DOHH2 (cell line): ENCODE measurements around the gene KCNJ12.

ENCODE experiments used
- CTCF ChIP-seq: fragments of 200-600 bp; sonication (generic); IDR thresholded peaks from one replicate; pipeline ENCODE4 v1.5.1; 2014; ENCODE audit warnings: antibody characterized with exemption, mild to moderate bottlenecking, low read depth, low read length; ENCODE audit not compliant: poor library complexity, severe bottlenecking
- EZH2phosphoT487 ChIP-seq: fragments of 200-600 bp; sonication (generic); IDR thresholded peaks from 2 replicates; pipeline ENCODE4 v1.6.1; 2017; ENCODE audit warnings: borderline replicate concordance, mild to moderate bottlenecking, antibody characterized with exemption, low read length, moderate library complexity, mixed read lengths

GRCh38 chr17:21377705-21378396 is 1.7 kb downstream of the KCNJ12 start:
- TF ChIP-seq CTCF (no peak), EZH2phosphoT487 (no peak)
